Hepatic stellate cell (primary cell): ENCODE measurements around the gene EIF2S2.

Source experiments
- DNase-seq: peaks from one replicate; pipeline ENCODE4 v3.0.0; 2011; ENCODE audit warnings: low spot score

EIF2S2 gene

GRCh38 chr20:34088305-34089174 is 23.5 kb downstream of the EIF2S2 start:
- no peak for DNase-seq

GRCh38 chr20:34085544-34086040 is 26.5 kb downstream of the EIF2S2 start:
- no peak for DNase-seq

- no peak for DNase-seq
Measured at GRCh38 chr20:34084227-34084923, 27.7 kb downstream of the EIF2S2 start.

DNA sequence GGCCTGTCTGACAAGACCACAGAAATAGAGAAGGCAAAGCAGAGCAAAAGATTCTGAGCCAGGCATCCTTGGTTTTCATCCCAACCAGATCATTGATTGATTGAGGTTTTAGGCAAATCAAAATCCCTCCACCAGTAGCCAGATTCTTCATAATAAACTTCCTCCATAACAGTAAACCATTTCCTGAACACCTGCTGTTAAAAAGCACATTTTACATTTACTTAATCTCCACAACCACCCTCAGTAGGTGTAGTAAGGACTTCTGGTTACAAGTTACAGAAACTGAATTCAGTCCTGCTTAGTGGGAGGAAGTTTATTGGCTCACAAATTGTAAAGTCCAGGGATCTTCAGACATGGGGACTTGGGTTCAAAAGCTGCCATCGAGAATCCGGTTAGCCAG is 28.3 kb downstream of the EIF2S2 start:
- DNase-seq = no peak

- peak; percentile 90 for DNase-seq
Measured at GRCh38 chr20:34083137-34083536, 28.9 kb downstream of the EIF2S2 start.

DNA sequence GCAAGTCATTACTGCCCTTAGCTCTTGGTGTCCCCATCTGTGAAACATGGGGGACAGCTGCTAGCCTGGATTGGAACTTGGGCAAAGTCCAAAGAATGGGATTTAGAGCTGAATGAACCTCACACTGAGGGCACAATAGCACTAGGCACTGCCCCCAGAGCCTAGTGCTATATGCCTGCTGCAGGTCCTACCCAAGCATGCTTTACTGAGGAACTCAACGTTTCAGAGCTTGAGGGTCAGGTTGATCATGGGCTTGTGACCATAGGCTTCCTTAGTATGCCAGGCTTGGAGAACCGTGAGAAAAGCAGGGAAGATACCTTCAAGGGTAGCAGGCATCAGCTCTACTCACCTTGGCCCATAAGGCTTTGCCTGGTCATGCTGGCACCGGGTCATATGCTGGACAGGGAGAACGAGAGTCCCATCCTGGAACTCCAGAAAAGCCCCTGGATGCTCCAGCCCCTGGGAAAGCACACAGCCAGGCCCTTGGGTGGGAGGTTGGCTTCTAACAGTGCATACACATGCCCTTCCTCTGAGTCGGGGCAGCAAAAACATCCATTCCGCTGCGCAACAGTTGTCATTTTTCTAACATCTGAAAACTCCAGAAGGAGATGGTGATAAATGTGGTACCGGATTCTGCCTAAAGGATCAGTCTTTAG is 29.7 kb downstream of the EIF2S2 start:
- DNase-seq = no peak

DNA sequence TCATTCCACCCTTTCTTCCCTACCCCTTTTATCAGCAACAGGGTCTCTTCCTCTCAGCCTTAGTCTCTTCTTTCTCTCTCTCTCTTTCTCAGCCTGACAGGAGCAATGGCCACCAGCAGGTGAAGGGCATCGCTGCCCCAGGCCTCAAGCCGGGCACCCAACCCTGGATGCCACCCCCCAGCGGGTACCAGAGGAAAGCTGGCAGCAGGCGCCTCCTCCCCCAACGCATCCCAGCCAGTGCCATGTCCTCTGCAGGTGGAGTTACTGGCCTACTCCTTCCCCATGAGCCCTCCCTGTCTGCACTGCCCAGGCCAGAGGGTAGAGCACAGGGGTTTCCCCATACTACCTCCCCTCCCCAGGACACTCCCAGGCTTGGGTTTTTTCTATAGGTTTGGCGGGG is 32.2 kb downstream of the EIF2S2 start:
- DNase-seq = no peak

- DNase-seq = no peak
Measured at GRCh38 chr20:34078540-34078939, 33.5 kb downstream of the EIF2S2 start.

- DNase-seq = no peak
Measured at GRCh38 chr20:34076952-34077351, 35.1 kb downstream of the EIF2S2 start.

DNA sequence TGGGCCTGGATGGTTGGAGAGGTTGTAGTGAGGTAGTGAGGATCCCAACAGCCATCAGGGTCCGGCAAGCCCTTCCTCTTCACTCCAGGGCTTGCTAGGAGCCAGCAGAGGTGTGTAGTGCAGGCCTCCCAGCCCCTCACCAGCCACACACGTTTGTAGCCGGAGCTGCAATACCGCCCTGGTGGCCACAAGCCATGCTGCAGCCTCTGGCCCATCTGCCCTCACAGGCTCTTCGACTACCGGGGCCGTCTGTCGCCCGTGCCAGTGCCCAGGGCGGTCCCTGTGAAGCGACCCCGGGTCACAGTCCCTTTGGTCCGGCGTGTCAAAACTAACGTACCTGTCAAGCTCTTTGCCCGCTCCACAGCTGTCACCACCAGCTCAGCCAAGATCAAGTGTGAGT is 36.4 kb downstream of the EIF2S2 start:
- no peak for DNase-seq

DNA sequence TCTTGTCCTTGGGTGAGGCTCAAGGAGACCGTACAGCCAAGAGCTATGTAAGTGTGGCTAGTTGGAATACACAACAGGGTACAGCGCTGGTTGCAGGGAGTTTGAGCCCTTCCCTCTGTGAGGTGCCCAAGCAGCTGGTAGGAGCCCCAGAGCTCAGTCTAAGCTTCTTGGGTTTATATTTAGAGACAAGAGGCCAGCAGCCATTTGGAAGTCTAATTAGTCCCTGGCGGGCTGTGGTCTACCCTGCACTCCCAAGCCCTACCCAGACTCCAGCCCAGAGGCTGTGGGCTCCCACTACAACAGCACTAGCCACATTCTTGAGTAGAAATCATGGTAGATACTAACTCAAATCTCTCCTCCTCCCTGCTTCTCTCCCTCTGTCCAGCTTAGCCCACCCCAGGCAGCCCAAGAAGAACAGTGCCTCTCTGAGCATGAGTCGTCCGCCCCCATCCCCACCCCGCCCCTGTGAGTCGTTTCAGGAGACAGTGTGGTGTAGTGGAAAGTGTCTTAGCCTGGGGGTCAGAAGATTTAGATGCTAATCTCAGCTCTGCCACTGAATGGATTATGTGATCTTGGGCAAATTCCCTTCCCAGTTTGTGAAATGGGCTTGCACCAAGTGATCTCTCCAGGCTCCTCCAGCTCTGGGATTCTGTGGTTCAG is 37.8 kb downstream of the EIF2S2 start:
- DNase-seq = no peak

GRCh38 chr20:34072778-34073177 is 39.3 kb downstream of the EIF2S2 start:
- DNase-seq = no peak

- DNase-seq = no peak
Measured at GRCh38 chr20:34072076-34072475, 40.0 kb downstream of the EIF2S2 start.

- no peak for DNase-seq
Measured at GRCh38 chr20:34070859-34071258, 41.2 kb downstream of the EIF2S2 start.

GRCh38 chr20:34070079-34070439 is 42.0 kb downstream of the EIF2S2 start:
- no peak for DNase-seq

DNA sequence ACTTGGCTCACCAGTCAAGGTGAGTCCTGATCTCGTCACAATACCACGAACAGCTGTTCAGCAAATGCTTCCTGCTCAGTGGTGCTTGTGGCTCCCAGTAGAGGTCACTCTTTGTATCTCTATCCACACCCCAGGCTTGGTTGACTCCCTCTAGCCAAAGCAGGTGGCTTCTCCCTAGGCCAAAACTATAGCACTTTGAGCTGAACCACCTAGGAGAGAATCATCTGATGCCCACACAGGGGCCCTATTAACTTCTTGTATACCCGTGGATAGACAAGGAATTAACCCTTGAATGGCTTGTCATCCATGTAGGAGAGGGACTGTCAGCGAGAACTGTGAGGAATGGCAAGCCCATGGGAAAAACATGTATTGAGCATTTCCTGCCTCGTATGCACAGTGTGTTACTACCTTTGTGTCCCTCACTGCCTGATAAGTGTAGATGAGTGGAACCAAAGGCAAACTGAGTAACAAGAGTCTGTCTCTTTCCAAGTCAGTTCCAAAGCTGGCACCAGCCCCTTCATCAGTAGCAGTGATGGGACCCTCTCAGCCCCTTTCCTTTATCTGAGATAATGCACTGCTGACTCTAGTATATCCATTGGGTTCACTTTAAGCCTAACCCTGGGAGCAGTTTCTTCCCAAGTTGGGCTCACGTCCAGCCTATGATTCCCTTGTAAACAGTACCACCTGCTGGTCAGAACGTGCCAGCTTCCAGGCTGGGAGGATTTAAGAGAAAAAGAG is 42.5 kb downstream of the EIF2S2 start:
- DNase-seq = peak; percentile 74

DNA sequence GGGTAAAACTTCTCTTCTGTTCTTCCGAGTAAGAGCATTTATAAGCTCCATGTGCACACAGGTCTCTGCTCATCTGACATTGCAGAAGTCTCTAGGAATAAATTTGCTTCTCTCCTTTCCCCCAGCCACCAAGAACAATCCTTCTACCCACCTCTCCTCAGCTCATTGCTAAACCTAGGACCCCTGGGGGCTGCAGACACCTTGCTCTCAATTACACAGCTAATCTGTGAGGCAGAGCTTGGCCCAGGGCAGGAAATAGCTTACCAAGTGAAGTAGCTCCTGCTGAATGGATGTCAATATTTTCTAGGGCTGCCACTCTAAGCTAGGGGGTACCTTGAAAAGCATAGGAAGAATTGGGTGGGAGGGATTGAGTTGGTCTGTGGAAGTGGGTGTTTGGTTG is 44.0 kb downstream of the EIF2S2 start:
- DNase-seq = no peak

DNA sequence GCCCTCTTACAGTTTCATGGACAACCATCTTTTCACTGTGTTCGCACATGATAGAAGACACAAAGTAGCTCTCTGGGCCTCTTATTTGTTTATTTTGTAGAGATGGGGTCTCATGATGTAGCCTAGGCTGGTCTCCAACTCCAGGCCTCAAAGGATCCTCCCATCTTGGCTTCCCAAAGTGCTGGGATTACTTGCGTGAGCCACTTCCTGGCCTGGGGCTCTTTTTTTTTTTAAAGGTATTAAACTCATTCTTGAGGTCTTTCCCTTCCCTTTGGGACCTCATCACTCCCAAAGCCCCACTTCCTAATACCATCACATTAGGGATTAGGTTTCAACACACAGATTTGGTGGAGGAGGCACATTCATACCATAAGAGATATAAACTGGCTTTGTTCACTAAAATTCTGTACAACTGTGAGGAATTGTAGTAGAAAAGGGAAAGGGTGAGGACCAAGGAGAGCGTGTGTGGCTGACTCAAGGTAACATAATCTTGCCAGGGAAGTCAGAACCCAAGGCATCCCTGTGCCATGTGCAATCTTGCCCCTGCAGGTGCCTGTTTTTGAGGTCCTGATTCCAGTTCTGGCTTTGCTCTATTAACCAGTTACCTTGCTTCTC is 45.5 kb downstream of the EIF2S2 start:
- no peak for DNase-seq

GRCh38 chr20:34065260-34065659 is 46.8 kb downstream of the EIF2S2 start:
- peak; percentile 69 for DNase-seq

DNA sequence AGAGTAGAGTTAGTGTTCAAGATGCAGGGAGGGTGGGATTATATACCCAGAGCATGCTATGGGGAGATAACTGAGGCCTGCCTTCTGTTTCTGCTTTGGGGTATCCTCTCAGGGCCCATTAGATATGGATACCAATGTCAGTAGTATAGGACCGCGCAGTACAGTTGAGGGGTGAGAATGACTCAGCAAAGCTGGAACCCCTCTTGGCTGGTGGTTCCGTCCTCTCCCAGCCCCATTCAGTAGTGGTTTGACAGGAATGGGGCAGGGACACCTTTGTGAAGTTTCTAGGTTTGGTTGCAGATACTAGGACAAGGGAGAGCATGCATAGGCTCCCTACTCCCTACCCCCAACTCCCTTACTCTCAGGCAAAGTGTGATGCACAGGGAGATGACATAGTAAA is 47.8 kb downstream of the EIF2S2 start:
- DNase-seq = no peak
